PC-9 (cell line): ENCODE results near the gene CALN1. TPM values are rescaled to one million over a fixed set of nuclear protein-coding genes. Genes with fewer than 3 reads are reported as not detected.

Source experiments
- BruUV-seq: library from RNA; stranded (reverse); fragments of 400-500 nt; replicated peaks from 2 replicates; lab custom pipeline; 2021; lab: Mats Ljungman, UMichigan
- CTCF ChIA-PET: fragments of 300-600 bp; sonication (Branson Sonifier 250); formaldehyde crosslinking; loops from one replicate; lab custom pipeline; 2022; ENCODE audit warnings: antibody characterized with exemption; lab: Charles Lee
- POLR2A ChIA-PET: fragments of 300-600 bp; sonication (Branson Sonifier 250); formaldehyde crosslinking; loops from one replicate; lab custom pipeline; 2022; ENCODE audit warnings: antibody characterized with exemption; ENCODE audit not compliant: unreplicated experiment; lab: Charles Lee
- DNase-seq, 2 experiments: peaks; one replicate each; pipeline versions ENCODE4 v3.0.0 to v3.0.0-alpha.2; 2015 to 2022; ENCODE audit warnings: mixed read lengths in 1 of 2
- H2AFZ ChIP-seq: fragments of 200-600 bp; sonication (generic); 2 replicates; pipeline ENCODE4 v1.8.1; 2017; ENCODE audit warnings: antibody characterized with exemption
- H3F3A ChIP-seq: fragments of 200-600 bp; sonication (generic); 2 replicates; pipeline ENCODE4 v1.8.1; 2017; ENCODE audit warnings: antibody characterized with exemption, mild to moderate bottlenecking, low read depth; ENCODE audit not compliant: insufficient read depth
- H3K27ac ChIP-seq: fragments of 200-600 bp; sonication (generic); 2 replicates; pipeline ENCODE4 v1.6.1; 2016; ENCODE audit warnings: mixed run types
- H3K27me3 ChIP-seq: fragments of 200-600 bp; sonication (generic); 2 replicates; pipeline ENCODE4 v1.6.1; 2016; ENCODE audit warnings: low read depth, mixed run types; ENCODE audit not compliant: insufficient read depth
- H3K36me3 ChIP-seq: fragments of 200-600 bp; sonication (generic); 2 replicates; pipeline ENCODE4 v1.6.1; 2016; ENCODE audit warnings: low read depth, mixed run types
- H3K4me1 ChIP-seq: fragments of 200-600 bp; sonication (generic); replicated peaks from 2 replicates; pipeline ENCODE4 v1.6.1; 2016; ENCODE audit warnings: mixed run types; ENCODE audit not compliant: insufficient read depth
- H3K4me2 ChIP-seq: fragments of 200-600 bp; sonication (generic); 2 replicates; pipeline ENCODE4 v1.6.1; 2017; ENCODE audit warnings: mixed run types
- H3K4me3 ChIP-seq: fragments of 200-600 bp; sonication (generic); 2 replicates; pipeline ENCODE4 v1.6.1; 2016; ENCODE audit warnings: mixed run types
- H3K79me2 ChIP-seq: fragments of 200-600 bp; sonication (generic); 2 replicates; pipeline ENCODE4 v1.6.1; 2017; ENCODE audit warnings: low read depth, mixed run types
- H3K9me2 ChIP-seq: fragments of 200-600 bp; sonication (generic); 2 replicates; pipeline ENCODE4 v1.8.1; 2017; ENCODE audit warnings: mild to moderate bottlenecking; ENCODE audit not compliant: insufficient read depth
- H3K9me3 ChIP-seq: fragments of 200-600 bp; sonication (generic); 2 replicates; pipeline ENCODE4 v1.8.1; 2016; ENCODE audit warnings: low read depth; ENCODE audit not compliant: insufficient read depth
- H4K20me1 ChIP-seq: fragments of 200-600 bp; sonication (generic); 2 replicates; pipeline ENCODE4 v1.8.1; 2017; ENCODE audit not compliant: insufficient read depth
- EZH2 ChIP-seq: fragments of 200-600 bp; sonication (generic); IDR thresholded peaks from 2 replicates; pipeline ENCODE4 v1.8.0; 2017; ENCODE audit warnings: antibody characterized with exemption, low read depth
- intact Hi-C: fragments of 100-400 bp; cut with micrococcal nuclease; formaldehyde crosslinking; loops from one replicate; pipeline ENCODE4 v1.10.0; 2022; ENCODE audit not compliant: unreplicated experiment
- total RNA-seq: library from RNA; stranded (reverse); gene quantifications from 2 replicates; pipeline ENCODE4 v1.2.3, GENCODE V29; 2021
- TF ChIP-seq, protein P1 (sequence below): fragments of 200-600 bp; sonication (generic); conservative IDR thresholded peaks from 2 replicates; pipeline ENCODE4 v1.6.1; 2017; ENCODE audit warnings: mixed run types, antibody characterized with exemption, mild to moderate bottlenecking, moderate library complexity

The CALN1 gene
- total RNA-seq, 1 experiment from 2014 or later: not detected

DNA sequence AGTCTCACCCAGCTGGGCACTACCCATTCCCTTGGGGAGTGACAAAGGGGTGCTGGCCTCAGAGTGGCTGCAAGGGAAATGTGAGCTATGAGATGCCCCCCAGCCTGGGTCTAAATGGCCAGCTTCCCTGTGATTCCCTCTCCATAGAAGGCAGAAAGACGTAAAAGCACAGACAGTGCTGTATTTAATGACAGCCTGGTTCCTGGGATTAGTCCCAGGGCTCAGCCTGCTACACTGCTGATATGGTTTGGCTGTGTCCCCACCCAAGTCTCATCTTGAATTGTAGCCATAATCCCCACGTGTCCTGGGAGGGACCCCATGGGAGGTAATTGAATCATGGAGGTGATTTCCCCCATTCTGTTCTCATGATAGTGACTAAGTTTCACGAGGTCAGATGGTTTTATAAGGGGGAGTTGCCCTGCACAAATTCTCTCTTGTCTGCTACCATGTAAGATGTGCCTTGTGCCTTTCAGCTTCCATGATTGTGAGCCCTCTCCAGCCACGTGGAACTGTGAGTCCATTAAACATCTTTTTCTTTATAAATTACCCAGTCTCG, 23.9 kb upstream of the CALN1 start:
- peaks cover 69% of the 10 kb centered on the region for H3K27me3 ChIP-seq
- no peak overlapping the region for H3K4me3 ChIP-seq
- H3K9me3 ChIP-seq: no peaks in the 10 kb centered on the region
- H4K20me1 ChIP-seq: no peaks in the 10 kb centered on the region; the same call in 1 of the 2 replicates
- ChIA-PET POLR2A (no interaction called here), CTCF (no interaction called here)
- no peak overlapping the region for H2AFZ ChIP-seq
- H3K36me3 ChIP-seq: no peaks in the 10 kb centered on the region
- no peaks in the 10 kb centered on the region for H3K9me2 ChIP-seq
- H3K79me2 ChIP-seq: no peaks in the 10 kb centered on the region
- H3K4me2 ChIP-seq: no peak overlapping the region
- no peaks in the 10 kb centered on the region for H3K4me1 ChIP-seq
- no peaks in the 10 kb centered on the region for H3F3A ChIP-seq
- intact Hi-C loops: no loop called here
- TF ChIP-seq, protein P1, sequence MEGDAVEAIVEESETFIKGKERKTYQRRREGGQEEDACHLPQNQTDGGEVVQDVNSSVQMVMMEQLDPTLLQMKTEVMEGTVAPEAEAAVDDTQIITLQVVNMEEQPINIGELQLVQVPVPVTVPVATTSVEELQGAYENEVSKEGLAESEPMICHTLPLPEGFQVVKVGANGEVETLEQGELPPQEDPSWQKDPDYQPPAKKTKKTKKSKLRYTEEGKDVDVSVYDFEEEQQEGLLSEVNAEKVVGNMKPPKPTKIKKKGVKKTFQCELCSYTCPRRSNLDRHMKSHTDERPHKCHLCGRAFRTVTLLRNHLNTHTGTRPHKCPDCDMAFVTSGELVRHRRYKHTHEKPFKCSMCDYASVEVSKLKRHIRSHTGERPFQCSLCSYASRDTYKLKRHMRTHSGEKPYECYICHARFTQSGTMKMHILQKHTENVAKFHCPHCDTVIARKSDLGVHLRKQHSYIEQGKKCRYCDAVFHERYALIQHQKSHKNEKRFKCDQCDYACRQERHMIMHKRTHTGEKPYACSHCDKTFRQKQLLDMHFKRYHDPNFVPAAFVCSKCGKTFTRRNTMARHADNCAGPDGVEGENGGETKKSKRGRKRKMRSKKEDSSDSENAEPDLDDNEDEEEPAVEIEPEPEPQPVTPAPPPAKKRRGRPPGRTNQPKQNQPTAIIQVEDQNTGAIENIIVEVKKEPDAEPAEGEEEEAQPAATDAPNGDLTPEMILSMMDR: no peak
- no peak for TF ChIP-seq EZH2
- no peak for DNase-seq
- no TSS peak for BruUV-seq
- H3K27ac ChIP-seq: no peak overlapping the region

GRCh38 chr7:72435366-72435765, 23.2 kb upstream of the CALN1 start:
- no TSS peak for BruUV-seq

DNA sequence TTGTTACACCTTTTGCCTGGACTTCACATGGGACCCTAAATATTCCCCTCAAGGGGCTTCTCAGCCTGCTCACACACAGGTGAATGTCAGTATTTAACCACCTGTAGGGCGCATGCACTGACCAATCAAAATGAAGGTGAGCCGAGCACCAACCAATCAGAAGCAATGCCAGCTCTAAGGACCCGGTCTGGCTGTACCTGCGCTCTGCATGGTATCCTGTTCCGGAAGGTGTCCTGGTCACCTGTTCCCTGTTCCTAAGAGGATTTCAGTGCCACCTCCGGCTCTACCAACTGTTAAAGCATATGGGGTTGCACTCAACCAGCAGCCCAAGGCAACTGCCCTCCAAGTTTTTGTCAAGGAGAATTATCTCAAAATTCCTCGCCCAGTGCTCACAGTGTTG, 18.4 kb upstream of the CALN1 start:
- DNase-seq: no peak
- H3F3A ChIP-seq: no peaks in the 10 kb centered on the region
- H3K27ac ChIP-seq: no peak overlapping the region
- CTCF ChIA-PET: no interaction called here
- no TSS peak for BruUV-seq
- no peaks in the 10 kb centered on the region for H3K79me2 ChIP-seq
- no peaks in the 10 kb centered on the region for H3K36me3 ChIP-seq
- H3K9me3 ChIP-seq: no peaks in the 10 kb centered on the region
- no peak overlapping the region for H3K4me3 ChIP-seq
- POLR2A ChIA-PET: no interaction called here
- H3K4me2 ChIP-seq: no peak overlapping the region
- peaks cover 20% of the 10 kb centered on the region; the same call in 1 of the 2 replicates for H3K27me3 ChIP-seq
- H4K20me1 ChIP-seq: no peaks in the 10 kb centered on the region; the same call in 1 of the 2 replicates
- no peaks in the 10 kb centered on the region for H3K4me1 ChIP-seq
- TF ChIP-seq, protein P1: no peak
- TF ChIP-seq EZH2: no peak
- H2AFZ ChIP-seq: no peak overlapping the region
- H3K9me2 ChIP-seq: no peaks in the 10 kb centered on the region
- intact Hi-C loops: no loop called here

More at GRCh38 chr7:72435366-72435765, 23.2 kb upstream of the CALN1 start:
- Histone ChIP-seq H3F3A (no peaks in the 10 kb centered on the region), H3K27me3 (peaks cover 64% of the 10 kb centered on the region), H3K9me3 (no peaks in the 10 kb centered on the region), H3K27ac (no peak overlapping the region), H2AFZ (no peak overlapping the region), H3K79me2 (no peaks in the 10 kb centered on the region), H3K4me2 (no peak overlapping the region), H3K4me1 (no peaks in the 10 kb centered on the region), H3K9me2 (no peaks in the 10 kb centered on the region), H4K20me1 (no peaks in the 10 kb centered on the region; the same call in 1 of the 2 replicates), H3K4me3 (no peak overlapping the region), H3K36me3 (no peaks in the 10 kb centered on the region)
- ChIA-PET CTCF (no interaction called here), POLR2A (no interaction called here)
- TF ChIP-seq EZH2: no peak
- TF ChIP-seq, protein P1: no peak
- DNase-seq: no peak
- intact Hi-C loops: no loop called here
